GM21576 (cell line): ENCODE measurements around the gene GTF3C1.
"Not testable (repeated sequence)": the region's sequence is repeated elsewhere in the genome, so short reads cannot be mapped to it uniquely, and the experiment has no call there.

ENCODE experiments used
- ATAC-seq: cut with Tn5 transposase; IDR thresholded peaks from one replicate; pipeline ENCODE4 v1.9.1; 2021; ENCODE audit warnings: mild to moderate bottlenecking, moderate library complexity; ENCODE audit not compliant: unreplicated experiment

GTF3C1 gene

DNA sequence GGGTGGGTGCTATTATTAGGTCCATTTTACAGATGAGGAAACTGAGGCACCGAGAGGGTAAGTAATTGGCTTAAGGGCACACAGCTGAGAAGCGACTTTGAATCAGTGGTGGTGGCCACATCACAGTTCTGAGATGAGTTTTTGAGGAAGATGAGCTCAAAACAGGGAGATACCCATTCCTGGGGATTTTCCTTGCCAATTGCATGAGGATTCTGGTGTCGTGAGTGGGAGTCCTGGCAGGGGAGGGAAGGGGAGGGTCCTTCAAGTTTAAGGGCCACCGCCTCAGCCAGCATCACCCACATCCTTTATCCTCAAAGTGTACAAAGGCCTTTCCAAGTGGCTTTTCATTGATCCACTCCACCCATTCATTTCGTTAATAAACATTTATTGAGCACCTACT lies 102.4 kb downstream of the GTF3C1 start:
- ATAC-seq: no peak

DNA sequence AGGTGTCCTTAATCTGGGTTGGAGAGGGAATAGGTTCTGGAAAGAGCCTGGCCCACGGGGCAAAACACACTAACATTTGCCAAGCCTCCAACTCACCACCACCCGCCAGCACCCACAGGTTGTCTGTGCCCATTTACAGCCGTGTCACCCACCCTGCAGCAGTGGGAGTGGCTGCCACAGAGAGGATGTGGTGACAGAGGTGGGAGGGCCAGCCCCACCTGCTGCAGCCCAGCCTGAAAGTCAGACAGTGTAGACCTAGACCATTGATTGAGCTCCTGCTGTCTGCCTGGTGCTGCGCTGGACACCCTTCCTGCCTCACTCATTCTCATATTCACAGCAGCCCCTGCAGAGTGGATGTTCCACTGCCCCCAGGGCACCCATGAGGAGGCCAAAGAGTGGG lies 103.0 kb downstream of the GTF3C1 start:
- ATAC-seq: no peak

- ATAC-seq: no peak
Measured at GRCh38 chr16:27445502-27446175, 104.1 kb downstream of the GTF3C1 start.

- ATAC-seq: no peak
Measured at GRCh38 chr16:27444470-27444869, 105.2 kb downstream of the GTF3C1 start.

DNA sequence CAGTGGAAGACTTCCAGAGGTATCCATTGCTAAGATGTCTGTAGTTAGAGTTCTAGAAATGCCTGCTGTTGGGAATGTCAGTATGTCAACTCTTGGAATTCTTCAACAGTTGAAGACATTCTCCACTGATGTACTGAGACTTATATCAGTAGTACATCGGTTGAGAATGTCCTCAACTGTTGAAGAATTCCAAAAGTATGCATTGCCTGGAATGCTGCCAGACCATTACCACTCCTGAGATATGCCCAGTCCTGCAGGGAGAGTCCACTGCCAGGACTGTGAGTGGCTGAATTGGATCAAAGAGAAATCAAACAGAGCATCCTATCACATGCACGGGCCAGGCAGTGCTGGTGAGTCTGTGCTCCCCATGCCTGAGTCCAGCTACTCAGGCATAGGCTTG lies 105.7 kb downstream of the GTF3C1 start:
- ATAC-seq: no peak

- no peak for ATAC-seq
Measured at GRCh38 chr16:27441998-27442397, 107.7 kb downstream of the GTF3C1 start.

DNA sequence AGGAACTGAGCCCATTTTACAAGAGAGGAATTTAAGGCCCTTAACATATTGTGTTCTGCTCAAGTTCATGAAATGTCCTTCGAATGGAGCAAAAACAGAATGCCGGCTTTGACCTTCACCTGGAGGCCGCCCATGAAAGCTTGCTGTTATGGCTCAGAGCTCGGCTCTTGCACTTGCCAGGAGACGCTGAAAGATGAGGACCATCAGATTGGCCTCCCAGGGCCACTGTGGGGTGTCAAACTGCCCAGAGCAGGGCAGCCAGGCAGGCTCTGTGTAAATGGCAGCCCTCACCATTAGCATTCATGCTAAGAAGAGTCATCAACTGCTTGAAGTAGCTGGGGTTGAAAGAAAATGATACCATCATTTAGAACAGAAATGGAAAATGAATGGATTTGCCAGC lies 108.4 kb downstream of the GTF3C1 start:
- no peak for ATAC-seq

DNA sequence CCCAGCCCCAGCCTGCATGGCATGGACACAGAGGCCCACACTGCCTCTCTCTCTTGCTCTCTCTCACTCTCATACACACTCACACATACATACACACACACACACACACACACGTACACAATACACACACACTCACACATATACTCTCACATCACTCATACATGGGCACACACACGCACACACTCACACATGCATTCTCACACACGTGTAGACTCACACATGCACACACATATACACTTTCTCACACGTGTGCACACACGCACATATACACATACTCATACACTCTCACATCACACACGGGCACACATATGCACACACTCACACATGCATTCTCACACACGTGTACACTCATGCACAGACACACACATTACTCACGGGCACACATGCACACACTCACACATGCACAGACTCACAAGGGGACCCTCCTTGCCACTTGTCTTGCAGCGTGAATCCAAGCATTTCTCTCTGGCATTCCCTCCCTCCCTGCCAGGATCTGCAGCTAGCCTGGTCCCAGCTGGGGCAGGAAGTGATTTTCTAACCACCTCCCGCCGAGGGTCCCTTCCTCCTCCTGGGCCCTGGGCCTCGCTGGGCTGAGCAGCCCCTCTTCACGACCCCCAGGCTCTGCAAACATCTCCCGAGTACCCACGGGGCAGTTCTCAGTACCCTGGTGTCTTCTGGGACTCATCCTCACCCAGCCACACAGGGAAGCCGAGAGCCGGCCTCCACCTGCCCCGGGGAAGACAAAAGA lies 110.3 kb downstream of the GTF3C1 start:
- no peak for ATAC-seq

GRCh38 chr16:27437946-27438345 lies 111.8 kb downstream of the GTF3C1 start:
- ATAC-seq: no peak

- no peak for ATAC-seq
Measured at GRCh38 chr16:27436921-27437650, 112.6 kb downstream of the GTF3C1 start.

GRCh38 chr16:27436065-27436464 lies 113.6 kb downstream of the GTF3C1 start:
- ATAC-seq: no peak

DNA sequence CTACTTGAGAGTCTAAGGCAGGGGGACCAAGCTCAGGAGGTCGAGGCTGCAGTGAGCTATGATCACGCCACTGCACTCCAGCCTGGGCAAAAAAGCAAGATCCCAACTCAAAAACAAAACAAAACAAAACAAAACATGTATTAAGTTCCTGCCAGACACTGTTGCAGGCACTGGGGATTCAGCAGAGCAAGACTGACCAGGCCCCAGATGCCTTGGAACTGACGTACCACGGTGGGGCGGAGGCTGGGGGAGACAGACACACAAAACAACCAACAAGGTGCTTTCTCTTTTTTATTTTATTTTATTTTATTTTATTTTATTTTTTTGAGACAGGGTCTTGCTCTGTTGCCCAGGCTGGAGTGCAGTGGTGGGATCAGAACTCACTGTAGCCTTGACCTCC lies 114.6 kb downstream of the GTF3C1 start:
- ATAC-seq: not testable (repeated sequence)

GRCh38 chr16:27434141-27435051 lies 115.3 kb downstream of the GTF3C1 start:
- ATAC-seq: no peak

GRCh38 chr16:27433636-27434035 lies 116.1 kb downstream of the GTF3C1 start:
- ATAC-seq: no peak

- ATAC-seq: not testable (repeated sequence)
Measured at GRCh38 chr16:27433191-27433590, 116.5 kb downstream of the GTF3C1 start.

DNA sequence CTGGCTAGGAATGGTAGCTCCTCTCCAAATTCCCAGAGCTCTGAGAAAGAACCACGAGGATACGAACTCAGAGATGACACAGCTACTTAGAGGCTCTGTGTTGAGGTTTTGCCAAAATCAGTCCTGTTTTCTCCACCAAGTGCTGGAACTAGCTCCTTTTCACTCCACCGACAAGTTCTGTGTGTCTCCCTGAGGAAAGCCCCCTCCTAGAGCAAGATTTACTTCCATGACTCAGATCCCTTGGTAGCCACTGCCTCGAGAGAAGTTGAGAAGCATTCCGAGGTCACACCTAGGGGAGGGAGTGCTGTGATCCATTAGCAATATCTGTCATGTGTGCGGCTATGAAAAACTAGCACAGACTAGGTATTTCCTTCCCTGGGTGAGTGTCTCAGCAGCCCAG lies 117.2 kb downstream of the GTF3C1 start:
- ATAC-seq: no peak

DNA sequence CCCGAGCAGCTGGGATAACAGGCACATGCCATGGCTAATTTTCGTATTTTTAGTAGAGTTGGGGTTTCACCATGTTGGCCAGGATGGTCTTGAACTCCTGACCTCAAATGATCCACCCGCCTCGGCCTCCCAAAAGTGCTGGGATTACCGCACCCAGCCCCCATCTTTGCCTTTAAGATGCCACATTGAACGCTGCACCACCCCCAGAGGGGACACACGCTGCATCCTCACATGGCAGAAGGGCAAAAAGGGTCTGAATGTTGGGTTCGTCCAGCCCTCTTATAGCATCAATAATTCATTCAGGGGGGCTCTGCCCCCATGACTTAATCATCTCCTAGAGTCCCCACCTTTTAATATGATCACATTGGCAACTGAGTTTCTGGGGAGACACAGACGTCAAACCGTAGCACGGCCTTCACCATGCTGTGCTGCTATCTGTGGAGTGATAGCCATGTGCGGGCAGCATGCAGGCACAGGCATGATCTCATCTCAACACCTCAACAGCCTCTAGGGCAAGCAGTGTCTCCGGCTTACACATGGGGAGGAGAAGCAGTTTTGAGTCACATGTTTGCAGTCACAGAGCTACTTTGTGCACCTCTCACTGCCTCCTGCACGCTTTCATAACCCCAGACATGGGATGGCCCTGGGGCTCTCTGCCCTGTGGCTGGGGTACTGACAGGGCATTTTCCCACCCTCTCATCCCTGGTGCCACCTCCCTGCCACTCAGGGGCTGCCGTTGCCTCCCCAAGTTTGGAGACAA lies 117.8 kb downstream of the GTF3C1 start:
- no peak for ATAC-seq

- ATAC-seq: no peak
Measured at GRCh38 chr16:27430923-27431484, 118.7 kb downstream of the GTF3C1 start.

GRCh38 chr16:27430512-27430911 lies 119.2 kb downstream of the GTF3C1 start:
- ATAC-seq: no peak

DNA sequence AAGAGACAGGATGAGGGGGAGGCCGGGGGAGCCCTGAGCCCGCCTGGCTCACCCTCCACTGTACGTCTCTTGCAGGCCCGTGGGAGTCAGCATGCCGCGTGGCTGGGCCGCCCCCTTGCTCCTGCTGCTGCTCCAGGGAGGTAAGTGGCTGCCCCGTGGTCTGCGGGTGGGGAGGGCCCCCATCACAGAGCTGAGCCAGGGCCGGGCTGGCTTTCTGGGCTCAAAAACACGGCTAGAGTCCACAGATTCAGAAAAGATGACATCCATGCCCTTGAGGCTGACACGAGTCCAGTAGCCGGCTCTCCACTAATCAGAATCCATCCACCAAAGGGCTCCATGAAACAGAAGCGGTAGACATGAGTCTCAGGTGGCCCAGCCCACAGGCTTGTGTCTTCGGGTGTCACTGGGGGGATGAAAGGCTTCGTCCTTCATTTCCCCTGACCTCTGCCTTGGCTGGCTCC lies 119.7 kb downstream of the GTF3C1 start:
- ATAC-seq: no peak
